GM18511 (cell line): ENCODE results near the gene L3MBTL1.
"Not testable (repeated sequence)": the region's sequence is repeated elsewhere in the genome, so short reads cannot be mapped to it uniquely, and the experiment has no call there.

Experiments used
- ATAC-seq: cut with Tn5 transposase; IDR thresholded peaks from one replicate; pipeline ENCODE4 v1.9.1; 2021; ENCODE audit warnings: mild to moderate bottlenecking, moderate library complexity; ENCODE audit not compliant: unreplicated experiment

The L3MBTL1 gene

DNA sequence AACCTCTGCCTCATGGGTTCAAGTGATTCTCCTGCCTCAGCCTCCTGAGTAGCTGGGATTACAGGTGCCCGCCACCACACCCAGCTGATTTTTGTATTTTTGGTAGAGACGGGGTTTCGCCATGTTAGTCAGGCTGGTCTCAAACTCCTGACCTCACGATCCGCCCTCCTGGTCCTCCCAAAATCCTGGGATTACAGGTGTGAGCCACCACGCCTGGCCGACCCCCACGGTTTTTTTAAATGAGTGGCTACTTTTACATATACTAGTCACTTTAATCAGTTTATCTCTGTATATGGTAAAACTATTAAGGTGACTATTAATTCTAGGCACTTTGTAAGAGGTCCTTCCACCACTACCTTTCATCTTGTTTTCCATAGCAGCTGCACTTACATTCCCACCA, 5.5 kb upstream of the L3MBTL1 start:
- ATAC-seq: not testable (repeated sequence)

DNA sequence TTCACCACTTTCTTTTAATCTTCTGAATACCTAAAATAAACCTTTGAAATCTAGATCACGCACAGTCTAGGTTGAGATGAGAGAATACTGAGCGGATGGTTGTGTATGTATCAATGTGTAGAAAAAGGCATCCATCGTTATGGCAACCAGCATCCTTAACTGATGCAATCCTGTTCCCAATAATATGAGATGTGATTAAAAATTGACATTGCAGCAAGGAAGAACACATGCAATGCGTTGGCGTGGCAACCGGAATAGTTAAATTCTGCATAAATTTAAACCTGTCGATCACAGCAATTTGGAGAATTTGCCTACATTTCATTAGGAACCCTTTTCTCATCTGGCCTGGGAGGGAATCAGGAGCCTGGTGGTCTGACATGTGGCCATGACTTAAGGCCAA, 1.3 kb upstream of the L3MBTL1 start:
- ATAC-seq: no peak

DNA sequence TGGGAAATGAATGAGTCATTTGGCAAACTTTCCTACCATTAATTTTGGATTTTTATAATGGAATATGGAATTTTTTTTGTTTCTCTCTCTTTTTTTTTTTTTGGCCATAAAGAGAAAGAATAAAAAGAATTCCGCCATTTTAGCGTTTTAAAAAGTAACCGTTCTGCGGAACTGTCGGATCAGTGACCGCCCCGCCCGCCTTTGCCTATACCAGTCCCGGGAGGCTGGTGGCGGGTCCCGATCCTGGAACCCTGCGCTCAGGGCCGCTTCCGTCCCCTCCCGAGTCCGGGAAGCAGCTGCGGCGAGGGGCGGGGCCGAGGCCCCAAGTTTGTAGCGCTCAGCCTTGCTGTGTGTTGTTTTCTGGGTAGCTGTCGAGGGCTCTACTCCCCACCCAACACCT, 609 bp downstream of the L3MBTL1 start:
- ATAC-seq: no peak

DNA sequence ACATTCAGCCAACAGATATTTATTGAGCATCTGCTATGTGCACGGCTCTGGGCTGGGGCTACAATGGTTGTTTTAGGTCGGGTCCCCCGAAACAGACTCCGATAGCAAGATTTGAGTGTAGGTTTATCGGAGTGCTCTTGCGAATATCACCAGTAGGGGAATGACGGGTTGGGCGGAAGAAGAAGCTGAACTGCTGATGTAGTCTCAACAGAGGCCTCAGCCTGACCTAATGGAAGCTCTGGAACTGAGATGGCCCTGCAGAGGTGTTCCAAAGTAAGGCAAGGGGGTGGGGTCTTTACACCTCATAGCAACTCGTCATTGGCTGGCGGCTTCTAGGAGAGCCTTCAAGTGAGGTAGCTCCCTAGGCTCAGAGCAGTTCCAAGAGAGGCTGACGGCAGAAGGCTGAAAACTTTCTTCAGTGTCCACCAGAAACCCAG, 1.1 kb downstream of the L3MBTL1 start:
- ATAC-seq: no peak

DNA sequence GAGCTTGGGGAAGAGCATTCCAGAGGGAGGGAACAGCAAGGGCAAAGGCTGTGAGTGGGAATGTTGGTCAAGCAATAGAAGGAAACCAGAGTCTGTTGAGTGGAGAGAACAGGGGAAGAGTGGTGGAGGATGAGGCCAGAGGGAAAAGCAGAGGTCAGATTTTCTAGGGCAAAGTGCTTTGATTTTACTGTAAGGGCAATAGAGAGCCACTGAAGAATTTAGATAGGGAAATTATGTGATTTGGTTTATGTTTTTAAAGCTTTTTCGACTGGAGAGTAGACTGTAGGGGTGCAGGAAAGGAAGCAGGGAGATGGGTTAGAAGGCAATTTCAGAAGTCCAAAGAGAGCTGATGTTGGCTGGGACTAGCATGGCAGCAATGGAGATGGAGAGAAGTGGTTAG, 4.4 kb downstream of the L3MBTL1 start:
- ATAC-seq: no peak

DNA sequence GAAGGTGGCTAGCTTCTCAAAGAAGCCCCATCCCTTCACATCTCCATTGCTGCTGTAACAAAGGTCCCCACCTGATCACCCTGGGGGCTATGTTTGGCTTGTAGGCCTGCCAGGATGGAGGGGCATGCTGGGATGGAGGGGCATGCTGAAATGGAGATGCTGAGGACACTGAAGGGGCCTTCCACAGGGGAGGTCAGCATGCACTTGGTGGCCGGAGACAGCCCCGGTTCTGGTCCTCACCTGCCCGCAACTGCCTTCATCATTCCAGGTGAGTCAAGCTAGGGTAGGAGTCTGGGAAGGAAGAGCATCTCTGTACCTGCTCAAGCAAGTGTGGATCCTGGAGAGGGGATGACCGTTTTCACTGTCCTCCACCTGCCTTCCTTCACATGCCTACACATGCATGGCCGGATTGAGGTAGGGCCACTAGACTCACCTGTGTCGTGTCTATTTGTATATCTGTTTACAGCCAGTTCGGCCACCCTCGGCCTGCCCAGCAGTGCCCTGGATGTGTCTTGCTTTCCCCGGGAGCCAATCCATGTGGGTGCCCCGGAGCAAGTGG, 6.0 kb downstream of the L3MBTL1 start:
- ATAC-seq: peak; percentile 1

DNA sequence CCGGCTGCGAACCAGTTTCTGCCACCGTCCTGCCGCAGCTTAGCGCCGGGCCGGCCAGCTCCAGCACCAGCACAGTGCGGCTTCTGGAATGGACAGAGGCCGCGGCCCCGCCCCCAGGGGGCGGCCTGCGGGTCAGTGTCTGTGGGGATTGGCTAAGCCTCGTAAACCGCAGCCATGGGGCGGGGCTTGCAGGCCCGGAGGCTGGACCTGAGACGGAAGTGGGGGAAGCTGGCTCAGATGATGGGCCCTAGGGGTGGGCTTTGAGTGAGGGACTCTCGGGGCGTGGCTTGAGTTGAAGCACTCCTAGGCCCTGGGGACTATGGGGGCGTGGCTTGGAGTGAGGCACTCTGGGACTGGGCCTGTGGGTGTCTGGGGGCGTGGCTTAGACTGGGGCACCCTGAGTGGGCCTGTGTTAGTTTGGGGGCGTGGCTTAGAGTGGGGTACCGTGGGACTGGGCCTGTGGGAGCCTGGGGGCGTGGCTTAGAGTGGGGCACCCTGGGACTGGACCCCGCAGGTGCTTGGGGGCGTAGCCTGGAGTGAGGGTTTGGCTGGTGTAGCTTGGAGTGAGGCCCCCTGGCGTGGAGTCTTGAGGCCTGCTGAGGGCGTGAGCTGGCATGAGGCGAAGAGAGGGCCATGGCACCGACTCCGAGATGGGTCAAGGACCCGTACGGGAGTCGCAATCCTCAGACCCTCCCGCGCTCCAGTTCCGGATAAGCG, 6.6 kb downstream of the L3MBTL1 start:
- peak; percentile 83 for ATAC-seq

DNA sequence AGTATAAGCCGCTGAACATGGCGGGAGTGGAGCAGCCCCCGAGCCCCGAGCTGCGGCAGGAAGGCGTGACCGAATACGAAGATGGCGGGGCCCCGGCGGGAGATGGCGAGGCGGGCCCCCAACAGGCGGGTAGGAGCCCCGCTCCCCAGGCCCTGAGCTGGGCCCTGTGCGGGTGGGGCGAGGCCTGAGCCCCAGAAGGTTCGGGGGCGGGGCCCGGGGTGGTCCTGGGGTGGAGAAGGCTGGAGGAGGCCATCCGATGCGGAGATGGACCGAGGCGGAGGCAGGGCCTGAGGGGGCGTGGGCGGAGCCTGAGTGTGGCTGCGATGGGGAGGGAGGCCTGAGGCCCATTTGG, 7.1 kb downstream of the L3MBTL1 start:
- ATAC-seq: peak; percentile 41

DNA sequence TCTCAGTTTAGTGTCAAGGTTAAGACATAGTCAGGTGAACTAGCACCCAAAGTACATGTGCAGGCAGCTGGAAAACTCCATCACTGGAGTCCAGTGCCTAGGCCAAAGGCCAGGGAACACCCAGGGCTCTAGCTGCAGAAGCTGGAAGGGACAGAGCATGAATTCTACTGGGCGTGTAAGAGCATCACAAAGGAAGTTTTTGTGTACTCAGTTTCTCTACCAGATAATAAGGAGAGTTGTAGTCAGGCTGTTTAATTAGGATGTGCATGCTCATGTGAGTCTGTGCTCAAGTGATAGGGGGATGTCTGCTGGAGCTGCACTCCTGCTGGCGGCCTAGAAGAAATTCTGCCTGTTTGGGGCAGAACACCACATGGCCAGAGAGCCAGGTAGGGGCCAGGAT, 8.1 kb downstream of the L3MBTL1 start:
- ATAC-seq: no peak

DNA sequence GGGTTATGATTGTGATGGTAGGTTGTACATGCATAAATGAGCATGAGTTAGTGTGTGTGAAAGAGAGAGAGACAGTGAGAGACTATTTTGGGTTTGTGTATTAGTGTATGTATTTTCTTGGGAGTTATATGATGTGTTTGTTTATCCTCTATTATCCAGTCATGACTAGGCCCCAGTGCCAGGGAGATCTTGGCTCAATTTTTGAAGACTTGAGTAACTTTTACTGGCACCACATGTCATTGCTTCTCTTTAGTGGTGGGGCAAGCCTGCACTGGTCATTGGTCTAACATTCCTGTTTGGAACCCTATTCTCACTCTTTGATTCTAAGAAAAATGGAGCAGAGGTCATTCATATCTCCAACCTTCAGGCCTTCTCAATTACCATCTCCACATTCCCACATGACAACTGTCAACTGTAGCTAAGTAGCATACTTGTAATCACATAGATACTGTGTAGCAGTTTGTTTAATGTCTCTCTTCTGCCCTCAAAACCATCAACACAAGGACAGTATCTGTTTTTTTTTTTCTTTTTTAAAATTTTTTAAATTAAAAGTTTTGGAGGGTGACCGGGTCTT, 8.8 kb downstream of the L3MBTL1 start:
- ATAC-seq: no peak

DNA sequence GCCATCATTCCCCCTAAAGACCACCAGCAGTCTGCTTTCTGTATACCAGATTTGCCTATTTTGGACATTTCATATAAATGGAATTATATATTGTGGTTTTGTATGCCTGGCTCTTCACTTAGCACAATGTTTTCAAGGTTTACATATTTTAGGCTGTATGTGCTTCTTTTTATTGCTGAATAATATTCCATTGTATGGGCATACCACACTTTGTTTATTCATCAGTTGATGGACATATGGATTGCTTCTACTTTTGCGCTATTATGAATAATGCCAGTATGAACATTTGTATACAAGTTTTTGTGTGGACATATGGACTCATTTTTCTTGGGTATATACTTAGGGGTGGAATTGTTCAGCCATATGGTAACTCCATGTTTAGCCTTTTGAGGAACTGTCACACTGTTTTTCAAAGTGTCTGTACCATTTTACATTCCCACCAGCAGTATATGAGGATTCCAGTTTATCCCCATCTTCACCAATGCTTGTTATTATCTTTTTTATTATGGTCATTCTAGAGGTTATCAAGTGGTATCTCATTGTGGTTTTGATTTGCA, 12.7 kb downstream of the L3MBTL1 start:
- no peak for ATAC-seq

DNA sequence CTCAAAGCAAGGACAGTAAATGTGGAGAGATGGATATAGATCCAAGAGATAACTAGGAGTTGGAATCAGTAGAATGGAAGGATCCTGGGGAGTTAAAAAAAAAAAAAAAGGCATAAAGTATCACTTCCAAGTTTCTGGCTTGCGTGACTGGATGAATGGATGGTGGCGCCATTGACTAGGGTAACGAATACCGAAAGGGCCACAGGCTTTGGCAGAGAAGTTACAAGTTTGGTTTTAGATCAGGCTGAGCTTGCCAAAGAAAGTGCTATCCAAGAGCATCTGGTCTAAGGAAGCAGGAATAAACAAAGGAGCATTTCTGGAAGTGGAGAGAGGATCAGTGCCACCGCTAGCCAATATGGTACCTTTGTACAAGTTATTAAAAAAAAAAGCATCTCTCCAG, 17.5 kb downstream of the L3MBTL1 start:
- ATAC-seq: no peak

DNA sequence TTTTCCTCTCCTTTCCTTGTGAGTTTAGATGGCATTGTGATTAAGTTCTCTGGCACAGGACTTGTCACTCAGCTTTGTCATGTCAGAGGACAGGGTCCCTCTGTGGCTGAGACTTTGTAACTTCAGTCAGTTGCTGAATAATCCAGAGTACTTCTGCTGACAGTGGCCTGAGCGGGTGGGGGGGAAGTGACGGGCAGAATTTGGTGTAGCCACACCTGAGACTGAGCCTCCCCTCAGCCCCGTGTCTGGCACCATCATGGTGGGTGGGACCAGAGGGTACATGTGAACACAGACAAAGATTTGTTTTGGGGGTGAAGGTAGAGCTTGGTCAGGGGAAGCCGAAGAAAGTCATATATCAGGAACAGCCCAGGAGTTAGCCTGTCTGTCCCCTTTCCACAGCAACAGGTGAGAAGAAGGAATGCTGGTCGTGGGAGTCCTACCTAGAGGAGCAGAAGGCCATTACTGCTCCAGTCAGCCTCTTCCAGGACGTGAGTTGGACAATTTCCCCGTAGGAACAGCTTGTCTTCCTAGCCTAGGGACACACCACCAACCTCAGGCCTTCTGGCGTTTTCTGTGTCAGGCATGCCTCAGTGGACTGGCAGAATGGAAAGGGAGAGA, 20.9 kb downstream of the L3MBTL1 start:
- no peak for ATAC-seq

DNA sequence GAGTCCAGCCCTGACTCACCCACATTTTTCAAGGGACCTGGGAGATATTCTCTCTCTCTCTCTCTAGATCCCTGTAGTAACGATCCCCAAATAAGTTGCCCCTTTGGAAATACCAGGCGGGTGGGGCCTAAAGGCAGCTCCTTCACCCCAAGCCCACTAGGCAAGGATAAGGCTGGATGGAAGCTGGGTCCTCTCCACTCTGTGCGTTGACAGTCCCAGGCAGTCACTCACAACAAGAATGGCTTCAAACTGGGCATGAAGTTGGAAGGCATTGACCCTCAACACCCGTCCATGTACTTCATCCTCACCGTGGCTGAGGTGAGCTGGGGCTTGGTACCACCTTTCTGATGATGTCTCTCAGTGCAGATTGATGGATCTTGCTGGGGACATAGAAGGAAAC, 21.6 kb downstream of the L3MBTL1 start:
- ATAC-seq: no peak

DNA sequence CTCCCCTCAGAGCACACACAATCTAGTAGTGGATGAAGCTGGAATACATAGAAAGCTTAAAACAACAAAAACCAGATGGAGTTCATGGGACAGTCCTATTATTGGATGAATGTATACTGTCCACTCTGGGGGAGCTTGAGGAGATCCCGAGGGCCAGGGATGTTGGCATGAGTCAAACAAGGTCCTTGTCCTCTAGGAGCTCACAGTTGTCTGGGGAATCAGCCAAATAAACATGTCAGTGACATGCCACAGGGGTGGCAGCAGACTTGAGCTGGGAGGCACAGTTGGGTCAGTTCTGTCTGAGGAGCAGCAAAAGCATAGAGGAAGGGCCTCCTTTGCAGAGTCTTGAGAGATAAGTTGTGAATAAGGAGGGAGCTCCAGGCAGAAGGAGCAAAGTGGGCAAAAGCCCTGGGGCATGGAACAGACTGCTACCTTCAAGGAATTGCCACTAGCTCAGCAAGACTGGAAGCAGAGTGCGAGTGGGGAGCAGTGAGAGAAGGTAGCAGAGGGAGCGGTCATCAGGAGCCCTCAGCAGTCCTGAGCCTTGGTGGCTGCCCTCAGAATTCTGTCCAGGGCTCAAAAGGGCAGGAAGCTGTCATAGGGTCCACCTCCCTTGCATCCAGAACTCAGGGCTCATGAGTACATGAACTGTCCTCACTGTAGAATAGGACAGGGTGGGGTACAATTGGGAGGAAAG, 22.1 kb downstream of the L3MBTL1 start:
- no peak for ATAC-seq

DNA sequence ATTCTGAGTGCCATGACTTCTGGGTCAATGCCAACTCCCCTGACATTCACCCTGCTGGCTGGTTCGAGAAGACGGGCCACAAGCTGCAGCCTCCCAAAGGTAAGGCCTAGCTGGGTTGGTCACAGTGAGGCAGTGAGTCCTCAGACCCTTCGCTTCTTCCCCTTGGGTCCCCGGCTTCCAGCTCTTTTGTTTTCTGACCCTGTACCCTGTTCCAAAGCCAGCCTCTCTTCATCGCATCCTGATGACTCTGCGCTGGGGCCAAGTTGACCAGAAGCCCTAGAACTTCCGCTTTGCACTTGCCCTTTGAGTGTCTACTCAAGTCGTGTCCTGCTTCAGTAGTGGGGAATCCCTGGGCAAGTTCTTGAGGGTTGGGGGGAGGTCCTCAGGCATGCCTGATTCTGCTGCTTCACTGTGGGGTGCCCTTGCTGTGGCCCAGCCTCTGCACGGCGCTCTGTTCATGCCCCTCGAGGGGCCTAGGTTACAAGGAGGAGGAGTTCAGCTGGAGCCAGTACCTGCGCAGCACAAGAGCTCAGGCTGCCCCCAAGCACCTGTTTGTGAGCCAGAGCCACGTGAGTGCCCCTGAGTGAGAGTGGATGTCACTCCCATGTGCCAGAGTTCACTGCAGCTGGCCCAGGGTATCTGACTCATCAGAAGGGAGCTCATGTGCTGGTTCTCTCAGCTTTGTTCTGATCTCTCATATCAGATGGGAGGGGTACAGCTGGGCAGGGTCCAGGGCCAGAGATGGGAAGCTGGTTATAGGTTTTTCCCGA, 23.0 kb downstream of the L3MBTL1 start:
- no peak for ATAC-seq

DNA sequence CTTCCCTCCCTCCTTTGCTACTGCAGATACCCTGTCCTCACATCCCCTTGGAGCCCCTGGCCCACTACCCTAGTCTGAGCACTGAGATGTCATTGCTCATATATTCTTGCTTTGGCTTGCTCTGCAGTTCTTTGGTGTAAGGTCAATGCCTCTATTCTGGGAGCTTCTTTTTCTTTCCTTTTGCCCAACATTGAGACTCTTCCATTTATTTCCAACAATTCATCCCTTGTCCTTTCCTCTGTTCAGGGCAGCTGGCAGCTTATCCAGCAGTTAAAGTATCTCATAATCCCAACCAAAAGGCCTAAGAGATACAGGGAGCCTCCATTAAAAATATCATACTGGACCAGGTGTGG, 23.6 kb downstream of the L3MBTL1 start:
- ATAC-seq: no peak

DNA sequence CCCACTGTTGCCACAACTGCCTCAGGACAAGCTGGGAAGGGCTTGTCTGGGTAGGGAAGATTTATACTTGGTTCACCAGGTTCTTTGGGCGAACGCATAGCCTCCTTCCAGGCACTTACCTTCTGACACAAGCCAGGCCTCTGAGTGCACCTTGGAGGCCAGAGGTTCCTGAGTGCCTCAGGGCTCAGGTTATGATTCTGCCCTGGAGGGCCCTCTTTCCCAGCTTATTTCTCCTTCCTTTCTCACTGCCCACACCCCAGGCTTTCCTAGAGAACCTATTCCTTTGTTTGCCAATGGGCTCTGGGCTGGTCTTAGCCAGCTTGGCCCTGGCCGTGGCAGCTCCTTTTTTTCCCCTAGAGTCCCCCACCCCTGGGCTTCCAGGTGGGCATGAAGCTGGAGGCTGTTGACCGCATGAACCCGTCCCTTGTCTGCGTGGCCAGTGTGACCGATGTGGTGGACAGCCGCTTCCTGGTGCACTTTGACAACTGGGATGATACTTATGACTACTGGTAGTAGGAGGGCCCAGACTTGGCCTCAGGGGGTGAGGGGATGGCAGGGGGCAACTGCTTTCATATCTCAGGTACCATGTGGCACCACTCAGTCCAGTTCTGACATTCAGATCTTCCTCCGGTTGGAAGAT, 25.0 kb downstream of the L3MBTL1 start:
- no peak for ATAC-seq

DNA sequence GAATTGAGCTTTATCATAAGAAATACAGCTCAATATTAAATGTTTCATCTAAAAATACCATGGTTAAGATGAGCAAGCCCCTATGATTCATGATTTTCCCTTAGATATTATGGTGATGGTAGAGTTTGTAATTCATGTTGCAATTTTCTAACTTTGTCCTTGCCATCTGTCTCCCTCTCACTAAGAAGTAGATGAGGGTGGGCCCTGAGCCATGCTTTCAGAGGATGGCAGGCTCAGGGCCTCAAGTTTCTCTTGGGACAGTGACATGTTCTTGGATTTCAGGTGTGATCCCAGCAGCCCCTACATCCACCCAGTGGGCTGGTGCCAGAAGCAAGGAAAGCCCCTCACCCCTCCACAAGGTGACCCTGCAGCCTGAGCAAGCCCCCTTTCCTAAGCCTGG, 25.6 kb downstream of the L3MBTL1 start:
- no peak for ATAC-seq

DNA sequence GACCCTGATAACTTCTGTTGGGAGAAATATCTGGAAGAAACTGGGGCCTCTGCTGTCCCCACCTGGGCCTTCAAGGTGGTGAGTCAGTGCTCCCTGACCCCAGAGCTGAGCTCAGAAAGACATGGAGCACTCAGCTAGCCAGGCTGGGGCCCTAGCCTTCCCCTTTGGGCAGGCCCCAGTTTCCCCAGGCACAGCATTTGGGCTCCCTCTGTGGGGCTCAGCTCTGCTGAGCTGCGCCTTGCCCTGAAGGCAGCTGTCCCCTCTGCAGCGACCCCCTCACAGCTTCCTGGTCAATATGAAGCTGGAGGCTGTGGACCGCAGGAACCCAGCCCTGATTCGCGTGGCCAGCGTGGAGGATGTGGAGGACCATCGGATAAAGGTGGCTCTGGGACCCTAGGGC, 26.5 kb downstream of the L3MBTL1 start:
- ATAC-seq: no peak
